ENCODE data around the gene DOCK9.

DNA sequence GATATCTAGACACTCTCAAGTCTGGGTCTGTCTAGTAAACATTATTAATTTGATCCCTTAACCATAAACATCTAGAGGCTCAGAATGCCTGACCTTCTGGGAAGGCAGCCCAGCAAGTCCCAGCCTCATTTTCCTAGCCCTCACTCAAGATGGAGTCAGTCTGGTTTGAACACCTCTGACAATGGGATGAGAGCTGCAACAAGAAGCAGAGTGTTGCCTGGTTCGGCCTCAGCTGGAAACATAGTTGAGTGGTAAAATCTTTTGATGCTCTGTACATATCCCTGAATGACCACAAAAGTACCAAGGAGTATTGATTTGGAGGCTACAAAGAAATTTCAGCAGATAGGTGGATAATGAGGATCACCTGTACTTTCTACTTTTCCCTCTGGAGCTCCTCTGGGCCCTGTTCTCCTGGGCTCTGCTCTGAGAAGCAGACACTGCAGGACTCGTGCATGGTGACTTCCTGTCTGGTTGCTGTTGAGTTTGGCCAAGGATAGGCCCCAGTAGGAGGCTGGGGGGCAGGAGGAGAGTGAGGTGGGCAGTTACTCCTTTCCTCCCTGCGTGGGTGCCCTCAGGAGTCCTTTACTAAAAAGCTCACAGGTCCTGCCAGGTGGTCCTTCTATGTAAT, 157.0 kb downstream of the DOCK9 start:
- TF ChIP-seq, protein P1, sequence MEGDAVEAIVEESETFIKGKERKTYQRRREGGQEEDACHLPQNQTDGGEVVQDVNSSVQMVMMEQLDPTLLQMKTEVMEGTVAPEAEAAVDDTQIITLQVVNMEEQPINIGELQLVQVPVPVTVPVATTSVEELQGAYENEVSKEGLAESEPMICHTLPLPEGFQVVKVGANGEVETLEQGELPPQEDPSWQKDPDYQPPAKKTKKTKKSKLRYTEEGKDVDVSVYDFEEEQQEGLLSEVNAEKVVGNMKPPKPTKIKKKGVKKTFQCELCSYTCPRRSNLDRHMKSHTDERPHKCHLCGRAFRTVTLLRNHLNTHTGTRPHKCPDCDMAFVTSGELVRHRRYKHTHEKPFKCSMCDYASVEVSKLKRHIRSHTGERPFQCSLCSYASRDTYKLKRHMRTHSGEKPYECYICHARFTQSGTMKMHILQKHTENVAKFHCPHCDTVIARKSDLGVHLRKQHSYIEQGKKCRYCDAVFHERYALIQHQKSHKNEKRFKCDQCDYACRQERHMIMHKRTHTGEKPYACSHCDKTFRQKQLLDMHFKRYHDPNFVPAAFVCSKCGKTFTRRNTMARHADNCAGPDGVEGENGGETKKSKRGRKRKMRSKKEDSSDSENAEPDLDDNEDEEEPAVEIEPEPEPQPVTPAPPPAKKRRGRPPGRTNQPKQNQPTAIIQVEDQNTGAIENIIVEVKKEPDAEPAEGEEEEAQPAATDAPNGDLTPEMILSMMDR (IDR thresholded peaks at IDR 0.05) = no peak
- no peak for TF ChIP-seq EP300 (IDR thresholded peaks at IDR 0.05)

Data from upper lobe of left lung (tissue), 4 donors.